Measurements from ENCODE around the gene RPS18. TPM values are rescaled to one million over a fixed set of nuclear protein-coding genes. Genes with fewer than 3 reads are reported as not detected.

The RPS18 gene
- total RNA-seq, 1 donor from 2014 or later, result 950 TPM

DNA sequence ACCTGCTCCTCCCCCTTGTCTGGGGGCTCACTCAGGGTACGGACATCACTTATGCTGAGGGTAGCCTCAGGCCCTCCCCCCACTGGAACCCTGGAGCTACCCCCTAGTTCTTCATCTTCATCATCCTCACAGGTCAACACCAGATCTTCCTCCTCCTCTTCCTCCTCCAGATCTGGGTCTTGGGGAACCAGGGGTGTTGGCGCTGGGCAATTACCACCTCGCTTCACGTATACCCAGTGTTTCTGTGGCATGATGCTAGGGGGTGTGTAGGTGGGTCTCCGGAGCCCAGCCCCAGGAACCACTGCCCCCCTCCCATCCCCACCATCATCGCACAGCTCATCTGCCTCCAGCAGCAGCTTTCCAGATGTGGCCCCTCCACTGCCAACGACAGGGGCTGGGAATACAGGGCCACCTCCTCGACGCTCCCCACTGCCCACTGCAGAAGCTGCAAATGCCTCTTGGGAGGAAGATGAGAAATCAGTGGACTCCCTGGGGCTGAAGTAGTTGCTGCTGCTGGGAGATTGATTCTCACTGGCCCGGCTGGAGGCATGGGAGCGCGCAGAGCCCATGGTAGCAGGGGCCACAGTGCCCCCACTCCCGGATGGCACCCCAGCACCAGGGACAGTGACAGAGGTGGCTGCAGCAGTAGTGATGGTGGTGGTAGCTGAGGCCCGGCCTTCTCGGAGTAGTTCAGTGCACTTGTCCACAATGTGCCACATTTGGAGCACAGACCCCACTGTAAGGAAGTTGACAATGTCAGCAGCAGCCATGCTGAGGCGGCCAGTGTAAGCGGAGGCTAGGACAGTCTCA is 44.1 kb downstream of the RPS18 start:
- Histone ChIP-seq H3K4me1 (peaks cover 95% of the 10 kb centered on the region), H3K9me3 (replicated peaks) (no peaks in the 10 kb centered on the region), H3K36me3 (peaks cover 29% of the 10 kb centered on the region), H3K4me3 (no peak overlapping the region), H3K27ac (replicated peaks) (peak overlapping the region; percentile 92), H3K27me3 (ENCODE audit: low read depth) (no peaks in the 10 kb centered on the region)
- TF ChIP-seq, protein P1, sequence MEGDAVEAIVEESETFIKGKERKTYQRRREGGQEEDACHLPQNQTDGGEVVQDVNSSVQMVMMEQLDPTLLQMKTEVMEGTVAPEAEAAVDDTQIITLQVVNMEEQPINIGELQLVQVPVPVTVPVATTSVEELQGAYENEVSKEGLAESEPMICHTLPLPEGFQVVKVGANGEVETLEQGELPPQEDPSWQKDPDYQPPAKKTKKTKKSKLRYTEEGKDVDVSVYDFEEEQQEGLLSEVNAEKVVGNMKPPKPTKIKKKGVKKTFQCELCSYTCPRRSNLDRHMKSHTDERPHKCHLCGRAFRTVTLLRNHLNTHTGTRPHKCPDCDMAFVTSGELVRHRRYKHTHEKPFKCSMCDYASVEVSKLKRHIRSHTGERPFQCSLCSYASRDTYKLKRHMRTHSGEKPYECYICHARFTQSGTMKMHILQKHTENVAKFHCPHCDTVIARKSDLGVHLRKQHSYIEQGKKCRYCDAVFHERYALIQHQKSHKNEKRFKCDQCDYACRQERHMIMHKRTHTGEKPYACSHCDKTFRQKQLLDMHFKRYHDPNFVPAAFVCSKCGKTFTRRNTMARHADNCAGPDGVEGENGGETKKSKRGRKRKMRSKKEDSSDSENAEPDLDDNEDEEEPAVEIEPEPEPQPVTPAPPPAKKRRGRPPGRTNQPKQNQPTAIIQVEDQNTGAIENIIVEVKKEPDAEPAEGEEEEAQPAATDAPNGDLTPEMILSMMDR (IDR thresholded peaks at IDR 0.05; ENCODE audit: borderline replicate concordance), result no peak
- no peak for DNase-seq
- intact Hi-C loops (cut with micrococcal nuclease), result no loop called here

DNA sequence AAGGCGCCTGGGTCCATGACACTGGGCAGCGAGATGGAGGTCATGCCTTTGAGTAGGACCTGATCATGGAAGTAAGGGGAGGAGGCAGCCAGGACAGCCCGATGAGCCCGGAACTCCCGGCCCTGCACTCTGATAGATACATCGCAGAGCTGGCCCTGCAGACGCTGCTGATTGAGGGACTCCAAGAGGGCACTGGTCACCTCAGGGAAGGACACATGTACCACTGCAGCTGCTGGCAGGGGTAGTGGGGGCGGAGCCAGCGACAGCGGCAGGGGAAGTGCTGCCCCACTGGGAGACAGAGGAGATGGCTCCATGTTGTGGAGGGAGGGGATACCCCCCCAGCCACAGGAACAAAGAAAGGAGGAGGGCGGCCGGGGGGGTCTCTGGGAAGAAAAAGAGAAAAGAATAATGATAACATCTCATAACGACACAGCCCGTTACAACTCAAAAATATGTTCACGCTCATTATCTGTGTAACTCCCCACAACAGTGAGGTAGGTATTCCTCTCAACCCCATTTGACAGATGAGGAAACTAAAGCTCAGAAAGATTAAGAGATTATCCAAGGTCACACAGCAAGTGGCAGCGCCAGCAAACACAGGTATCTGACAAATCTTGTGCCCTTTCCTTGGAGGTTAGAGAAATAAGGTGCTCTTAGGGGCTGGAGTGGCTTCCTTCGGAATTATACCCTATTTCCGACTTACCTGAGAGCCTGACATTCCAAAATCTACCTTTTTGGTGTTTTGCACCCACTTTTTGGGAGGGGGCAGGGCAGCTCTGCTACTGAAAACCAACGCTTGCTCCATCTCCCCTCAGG is 44.9 kb downstream of the RPS18 start:
- H3K4me3 ChIP-seq, result peak overlapping the region; percentile 74
- intact Hi-C loops (cut with micrococcal nuclease), result no loop called here
- H3K9me3 ChIP-seq (replicated peaks), result no peaks in the 10 kb centered on the region
- TF ChIP-seq, protein P1 (IDR thresholded peaks at IDR 0.05; ENCODE audit: borderline replicate concordance), result no peak
- H3K4me1 ChIP-seq, result peaks cover 95% of the 10 kb centered on the region
- H3K27me3 ChIP-seq (ENCODE audit: low read depth), result no peaks in the 10 kb centered on the region
- H3K27ac ChIP-seq (replicated peaks), result peak overlapping the region; percentile 92
- DNase-seq, result peak; percentile 55
- peaks cover 32% of the 10 kb centered on the region for H3K36me3 ChIP-seq

DNA sequence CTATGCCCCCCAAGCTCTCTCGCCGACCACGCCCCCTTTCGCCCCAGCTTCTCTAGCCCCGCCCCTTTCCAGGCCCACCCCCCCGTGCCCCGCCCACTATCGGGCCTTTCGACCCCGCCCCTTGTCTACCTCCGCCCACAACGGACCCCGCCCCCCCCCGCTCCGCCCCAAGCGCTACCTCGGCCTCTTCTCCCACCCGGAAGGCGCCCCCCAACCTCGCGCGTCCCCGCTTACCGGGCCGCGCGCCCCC is 45.5 kb downstream of the RPS18 start:
- intact Hi-C loops (cut with micrococcal nuclease), result no loop called here
- peak overlapping the region; percentile 92 for H3K27ac ChIP-seq (replicated peaks)

DNA sequence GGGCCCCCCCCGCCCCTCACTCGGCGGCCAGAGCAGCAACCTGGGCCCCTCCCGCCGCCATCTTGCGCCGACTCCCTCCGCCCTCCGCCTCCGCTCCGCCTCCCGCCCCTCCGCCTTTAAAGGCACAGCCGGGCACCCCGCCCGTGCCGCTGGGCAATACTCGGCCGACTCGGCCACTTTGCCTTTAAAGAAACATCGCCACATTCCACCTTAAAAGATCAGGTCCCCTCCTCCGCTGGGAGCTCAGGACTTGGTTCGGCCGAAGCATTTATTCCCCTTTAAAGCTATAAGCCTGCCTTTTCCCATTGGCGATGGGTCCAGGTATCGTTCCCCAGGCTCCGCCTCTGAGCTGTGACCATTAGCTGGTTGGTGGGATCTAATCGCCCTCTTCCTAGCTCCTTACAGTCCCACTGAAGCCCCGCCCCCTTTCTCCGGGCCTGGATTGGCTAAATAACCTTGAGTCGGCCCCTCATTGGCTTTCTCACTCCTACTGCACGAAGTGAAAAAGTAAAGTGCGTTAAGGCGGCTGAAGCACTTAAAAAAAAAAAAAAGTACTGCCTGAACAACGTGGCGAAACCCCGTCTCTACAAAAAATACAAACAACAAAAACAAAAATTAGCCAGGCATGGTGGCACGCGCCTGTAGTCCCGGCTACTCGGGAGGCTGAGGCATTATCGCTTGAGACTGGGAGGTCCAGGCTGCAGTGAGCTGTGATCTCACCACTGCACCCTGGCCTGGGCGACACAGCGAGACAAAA is 46.0 kb downstream of the RPS18 start, which contains the start of gene ZBTB22:
ZBTB22 (minus strand) TSS at position 76 of the 757 bp plus-strand sequence. CDS start 828 bp downstream, outside the sequence.
- no peaks in the 10 kb centered on the region for H3K27me3 ChIP-seq (ENCODE audit: low read depth)
- peak within 1 kb of the TSS; percentile 92 for H3K27ac ChIP-seq (replicated peaks)
- peak; percentile 99 for DNase-seq
- TF ChIP-seq, protein P1 (IDR thresholded peaks at IDR 0.05; ENCODE audit: borderline replicate concordance), result no peak
- intact Hi-C loops (cut with micrococcal nuclease), result no loop called here
- H3K36me3 ChIP-seq, result peaks cover 32% of the 10 kb centered on the region
- H3K4me3 ChIP-seq, result peak within 1 kb of the TSS; percentile 74
- peaks cover 93% of the 10 kb centered on the region for H3K4me1 ChIP-seq
- H3K9me3 ChIP-seq (replicated peaks), result no peaks in the 10 kb centered on the region

More for the DNA sequence above, 45.5 kb downstream of the RPS18 start:
- peak overlapping the region; percentile 74 for H3K4me3 ChIP-seq
- H3K4me1 ChIP-seq, result peaks cover 95% of the 10 kb centered on the region
- H3K36me3 ChIP-seq, result peaks cover 32% of the 10 kb centered on the region
- H3K27me3 ChIP-seq (ENCODE audit: low read depth), result no peaks in the 10 kb centered on the region
- TF ChIP-seq, protein P1 (IDR thresholded peaks at IDR 0.05; ENCODE audit: borderline replicate concordance), result no peak
- DNase-seq, result no peak
- no peaks in the 10 kb centered on the region for H3K9me3 ChIP-seq (replicated peaks)

DNA sequence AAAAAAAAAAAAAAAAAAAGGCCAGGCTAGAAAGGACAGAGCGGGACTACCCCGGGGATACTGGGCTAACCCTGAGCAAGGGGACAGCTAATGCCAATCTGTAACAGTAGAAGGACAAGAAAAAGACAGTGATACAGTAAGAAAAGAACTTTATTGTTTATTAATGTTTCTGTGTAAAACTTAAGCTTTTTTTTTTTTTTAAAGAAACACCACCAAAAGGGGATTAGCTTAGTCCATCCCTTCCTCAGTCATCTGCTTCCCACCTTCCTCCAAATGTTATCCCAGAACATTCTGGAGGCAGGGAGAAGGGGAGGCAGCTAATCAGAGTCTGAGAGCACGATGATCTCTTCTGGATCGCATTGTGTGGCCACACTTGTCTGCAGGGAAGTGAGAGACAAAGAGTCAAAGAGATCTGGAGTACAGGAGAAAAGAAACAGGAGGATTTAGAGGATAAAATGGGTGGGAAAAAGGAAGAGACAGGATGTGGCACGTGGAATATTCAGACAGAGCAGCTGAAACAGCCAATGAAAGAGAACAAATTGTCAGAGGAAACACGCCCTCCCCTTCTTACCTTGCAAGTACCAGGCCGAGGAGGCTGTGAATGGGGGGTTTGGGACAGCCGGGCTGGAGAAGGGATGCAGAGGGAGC is 46.7 kb downstream of the RPS18 start:
- Histone ChIP-seq H3K4me3 (peak overlapping the region; percentile 74), H3K27ac (replicated peaks) (peak overlapping the region; percentile 92), H3K4me1 (peaks cover 90% of the 10 kb centered on the region), H3K36me3 (peaks cover 32% of the 10 kb centered on the region), H3K9me3 (replicated peaks) (no peaks in the 10 kb centered on the region), H3K27me3 (ENCODE audit: low read depth) (no peaks in the 10 kb centered on the region)
- TF ChIP-seq, protein P1 (IDR thresholded peaks at IDR 0.05; ENCODE audit: borderline replicate concordance), result no peak
- intact Hi-C loops (cut with micrococcal nuclease), result no loop called here
- DNase-seq, result no peak
